Glomerular endothelial cell (primary cell): ENCODE measurements around the gene ADGRV1. TPM values are rescaled to one million over a fixed set of nuclear protein-coding genes. Genes with fewer than 3 reads are reported as not detected.
"Not testable (repeated sequence)": the region's sequence is repeated elsewhere in the genome, so short reads cannot be mapped to it uniquely, and the experiment has no call there.

Source experiments
- DNase-seq: peaks from one replicate; pipeline ENCODE4 v3.0.0-alpha.2; 2011; ENCODE audit warnings: low read depth, low spot score; ENCODE audit errors: extremely low read depth
- total RNA-seq: library from RNA; depleted of rRNA; stranded (reverse); fragments of >200 nt; gene quantifications from 2 replicates; pipeline ENCODE4 v1.2.3, GENCODE V29; 2015

ADGRV1 gene
- total RNA-seq, 1 donor from 2014 or later: 0.12 TPM

GRCh38 chr5:90550963-90551362, 7.6 kb upstream of the ADGRV1 start:
- no peak for DNase-seq

DNA sequence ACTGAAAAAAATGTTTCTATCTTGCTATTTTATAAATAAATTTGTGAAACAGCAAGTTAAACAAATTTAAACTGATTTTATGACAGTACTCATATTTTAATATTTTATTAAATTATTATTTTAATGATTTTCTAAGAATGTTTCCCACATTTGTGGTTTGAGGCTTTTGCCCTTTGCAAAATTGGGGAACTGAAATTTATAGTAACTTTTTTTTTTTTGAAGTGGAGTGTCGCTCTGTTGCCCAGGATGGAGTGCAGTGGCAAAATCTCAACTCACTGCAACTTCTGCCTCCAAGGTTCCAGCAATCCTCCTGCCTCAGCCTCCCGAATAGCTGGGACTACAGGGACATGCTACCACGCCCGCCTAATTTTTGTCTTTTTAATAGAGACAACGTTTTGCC, 7.2 kb upstream of the ADGRV1 start:
- no peak for DNase-seq

- no peak for DNase-seq
Measured at GRCh38 chr5:90553711-90554110, 4.9 kb upstream of the ADGRV1 start.

- no peak for DNase-seq
Measured at GRCh38 chr5:90554358-90555006, 4.1 kb upstream of the ADGRV1 start.

GRCh38 chr5:90555666-90556065, 2.9 kb upstream of the ADGRV1 start:
- DNase-seq: no peak

DNA sequence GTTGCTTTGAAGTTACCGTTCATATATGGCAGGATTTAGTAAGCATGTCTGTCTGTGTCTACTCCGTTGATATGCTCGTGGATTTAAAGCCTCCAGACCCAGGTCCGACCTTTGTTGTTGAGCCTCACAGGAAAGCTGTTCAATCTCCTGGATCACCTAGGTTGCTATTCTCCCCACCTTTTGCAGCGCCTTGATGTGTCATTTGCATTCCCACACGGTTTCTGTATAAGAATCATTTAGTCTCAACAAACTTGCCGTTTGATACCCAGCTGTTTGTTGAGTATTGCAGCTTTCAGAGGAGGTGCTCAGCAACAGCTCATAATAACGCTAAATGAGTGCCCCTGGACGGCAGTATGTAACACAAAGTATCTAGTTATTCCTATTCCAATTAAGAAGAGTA, 1.2 kb upstream of the ADGRV1 start:
- DNase-seq: no peak

GRCh38 chr5:90557871-90558270, 726 bp upstream of the ADGRV1 start:
- no peak for DNase-seq

DNA sequence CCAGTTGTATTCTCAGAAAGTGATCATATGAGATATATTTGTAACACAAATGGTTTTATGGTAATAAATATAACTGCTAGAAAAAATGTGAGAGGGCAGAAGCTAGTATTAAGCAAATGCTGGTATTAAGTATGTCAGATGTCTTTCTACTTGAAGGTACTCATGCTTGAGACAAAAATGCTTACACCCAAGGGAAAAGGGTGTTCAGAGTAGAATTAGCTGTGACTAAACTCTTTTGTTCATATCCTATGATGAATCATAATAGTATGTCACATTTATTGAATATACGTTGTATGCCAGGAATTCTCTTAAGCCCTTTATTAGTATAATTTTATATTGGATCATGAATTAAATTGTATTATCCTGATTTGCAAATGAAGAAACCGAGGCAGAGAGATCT, 2.2 kb downstream of the ADGRV1 start:
- DNase-seq: no peak

DNA sequence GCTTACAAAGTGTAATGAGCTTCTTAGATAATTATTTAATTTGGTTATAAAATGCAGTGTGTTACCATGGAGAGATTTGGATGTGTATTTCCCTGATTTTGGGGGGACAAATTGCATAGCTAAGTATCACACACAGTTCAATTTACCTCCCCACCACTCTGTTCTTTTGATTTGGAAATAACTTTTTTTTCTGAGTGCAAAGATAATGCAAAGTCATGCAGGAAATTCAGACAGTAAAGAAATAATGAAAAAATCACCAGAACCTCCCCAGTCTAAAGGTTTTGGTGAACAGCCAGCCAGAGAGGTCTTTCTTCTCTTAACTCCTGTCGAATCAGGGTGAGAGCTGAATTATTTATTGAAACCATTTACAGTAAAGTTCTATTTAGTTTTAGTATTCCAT, 3.2 kb downstream of the ADGRV1 start:
- no peak for DNase-seq

DNA sequence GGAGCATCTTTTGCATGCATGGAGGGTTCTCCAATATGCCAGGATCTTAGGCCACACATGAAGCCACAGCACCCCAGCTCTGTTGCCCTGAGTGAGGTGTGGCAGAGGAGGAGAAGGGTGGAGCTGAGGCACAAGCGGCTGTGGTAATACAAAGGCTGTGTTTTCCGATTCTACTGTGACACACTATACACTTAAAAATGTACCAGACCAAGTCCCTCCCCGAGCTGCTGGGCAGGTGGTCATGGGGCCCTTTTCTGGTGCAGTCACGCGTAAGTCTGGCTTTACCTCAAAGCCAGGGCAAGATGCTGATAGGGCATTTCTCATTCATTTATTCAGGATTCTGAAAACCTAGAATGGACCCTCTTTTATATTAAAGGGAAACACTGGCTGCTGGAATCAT, 3.7 kb downstream of the ADGRV1 start:
- DNase-seq: no peak

DNA sequence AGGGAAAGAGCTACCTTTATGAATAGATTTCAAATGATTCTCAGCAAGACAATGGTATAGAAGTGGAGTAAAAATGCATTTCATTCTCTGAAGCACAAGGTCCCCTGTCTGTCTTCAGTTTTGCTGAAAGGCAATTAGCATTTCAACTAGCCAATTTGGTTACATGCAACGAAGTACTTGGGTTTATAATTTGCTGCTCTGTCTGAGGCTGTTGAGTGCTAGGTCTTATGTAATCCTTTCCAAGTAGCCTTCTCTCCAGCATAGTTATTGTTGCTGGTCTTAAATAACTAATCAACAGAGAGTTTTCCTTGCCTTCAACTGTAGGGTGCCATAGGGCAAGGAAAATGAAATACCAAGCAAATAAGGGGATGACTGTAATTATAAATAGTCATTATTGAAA, 4.5 kb downstream of the ADGRV1 start:
- DNase-seq: no peak

- DNase-seq: no peak
Measured at GRCh38 chr5:90565491-90565890, 6.9 kb downstream of the ADGRV1 start.

- no peak for DNase-seq
Measured at GRCh38 chr5:90569084-90569483, 10.5 kb downstream of the ADGRV1 start.

GRCh38 chr5:90570034-90570433, 11.4 kb downstream of the ADGRV1 start:
- no peak for DNase-seq

GRCh38 chr5:90571147-90571773, 12.7 kb downstream of the ADGRV1 start:
- no peak for DNase-seq

DNA sequence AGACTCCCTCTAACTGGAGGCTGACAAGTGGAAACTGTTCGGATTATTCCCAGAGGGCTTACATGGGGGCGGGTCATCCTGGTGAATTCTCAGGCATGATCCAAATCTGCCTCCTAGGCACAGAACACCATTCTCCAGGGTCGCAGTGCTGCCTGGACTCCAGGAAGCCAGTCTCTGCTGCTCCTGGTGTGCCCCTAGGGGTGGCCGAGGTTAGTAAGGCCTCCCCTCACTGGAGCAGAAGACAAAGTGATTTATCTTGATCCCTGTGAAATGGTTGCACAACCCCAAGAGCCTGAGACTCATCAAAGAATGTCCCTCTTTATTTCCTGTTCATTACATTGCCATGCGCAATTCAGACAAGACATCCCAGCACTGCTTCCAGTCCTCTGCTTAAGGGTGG, 17.1 kb downstream of the ADGRV1 start:
- DNase-seq: no peak

- not testable (repeated sequence) for DNase-seq
Measured at GRCh38 chr5:90576566-90576965, 18.0 kb downstream of the ADGRV1 start.

- DNase-seq: not testable (repeated sequence)
Measured at GRCh38 chr5:90579905-90580304, 21.3 kb downstream of the ADGRV1 start.

- DNase-seq: no peak
Measured at GRCh38 chr5:90581956-90582355, 23.4 kb downstream of the ADGRV1 start.

- no peak for DNase-seq
Measured at GRCh38 chr5:90585337-90585986, 26.9 kb downstream of the ADGRV1 start.

DNA sequence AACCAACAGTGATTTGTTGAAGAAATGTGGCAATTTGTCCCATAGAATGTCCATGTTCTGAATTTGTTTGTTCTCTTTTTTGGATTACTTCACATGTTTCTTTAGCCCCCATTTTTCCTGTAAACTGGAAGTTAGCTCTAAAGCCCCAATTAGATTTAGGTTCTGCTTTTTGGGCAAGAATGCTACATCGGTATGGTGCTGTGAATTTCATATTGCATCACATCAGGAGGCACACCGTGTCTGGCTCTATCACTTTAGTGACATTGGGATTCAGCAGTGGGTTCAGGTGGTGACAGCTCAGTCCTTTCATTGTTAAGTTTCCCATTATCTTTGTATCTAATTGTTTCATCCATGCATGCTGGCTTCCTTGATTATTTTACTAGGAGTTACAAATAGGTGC, 27.9 kb downstream of the ADGRV1 start:
- DNase-seq: no peak

DNA sequence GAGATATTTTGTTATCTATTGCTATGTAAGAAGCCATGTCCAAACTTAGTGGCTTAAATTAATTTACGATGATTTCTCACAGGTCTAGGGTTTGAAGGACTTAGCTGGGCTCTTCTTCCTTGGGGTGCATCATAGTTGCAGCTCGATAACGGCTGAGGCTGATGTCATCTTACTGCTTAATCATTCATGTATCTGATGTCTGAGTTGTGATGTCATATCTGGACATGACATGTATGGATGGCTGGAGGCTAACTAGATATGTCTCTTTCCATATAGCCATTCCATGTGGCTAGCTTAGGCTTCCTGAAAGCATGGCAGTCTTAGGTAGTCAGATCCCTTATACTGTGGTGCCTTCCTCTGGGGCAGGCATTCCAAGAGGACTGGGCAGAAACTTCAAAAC, 31.6 kb downstream of the ADGRV1 start:
- no peak for DNase-seq
